ENCODE results near the gene JARID2. TPM values are rescaled to one million over a fixed set of nuclear protein-coding genes. Genes with fewer than 3 reads are reported as not detected.

The JARID2 gene
- total RNA-seq, 1 donor from 2014 or later: 5.0 TPM

DNA sequence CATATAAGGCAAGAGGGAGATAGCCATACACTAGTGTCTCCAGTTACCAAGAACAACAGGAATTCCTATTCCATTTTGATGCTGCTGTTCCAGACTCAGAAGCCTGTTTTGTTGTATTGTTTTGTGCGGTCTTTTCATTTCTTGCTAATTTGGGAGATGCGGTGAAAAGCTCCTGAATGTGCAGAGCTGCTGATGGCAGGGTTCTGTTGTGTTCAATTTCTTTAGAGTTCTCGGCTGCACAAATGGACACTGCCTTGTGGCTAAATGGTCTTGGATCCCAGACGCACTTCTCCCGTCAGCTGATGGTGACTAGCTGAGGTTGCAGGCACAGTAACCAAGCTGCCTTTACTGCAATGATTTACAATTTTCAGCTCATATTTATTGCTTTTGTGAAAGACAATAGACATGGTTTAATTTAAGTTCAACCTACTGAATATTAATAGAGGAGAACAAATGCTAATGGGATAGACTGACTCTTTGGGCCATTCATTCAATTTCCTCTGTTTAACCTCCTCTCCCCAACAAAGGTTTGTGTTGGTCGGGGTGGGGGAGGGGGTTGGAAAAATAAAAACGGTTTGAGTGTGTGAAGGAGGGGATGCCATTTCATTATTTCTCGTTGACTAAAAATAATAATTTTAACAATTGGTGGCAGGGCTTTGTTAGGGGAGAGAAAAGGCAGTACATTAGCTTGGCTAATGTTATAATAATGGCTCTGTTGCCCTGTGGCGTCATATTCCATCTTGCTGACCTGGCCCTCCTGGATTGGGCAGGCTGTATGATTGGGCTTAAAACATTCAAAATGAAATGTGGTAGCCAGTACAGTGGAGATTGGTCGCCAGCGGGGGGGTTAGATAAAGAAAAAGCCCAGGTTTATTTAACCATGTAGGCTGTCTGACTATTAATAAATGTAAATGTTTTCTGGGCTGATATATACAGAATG is 159.5 kb downstream of the JARID2 start:
- intact Hi-C loops (cut with DNase I): no loop called here

DNA sequence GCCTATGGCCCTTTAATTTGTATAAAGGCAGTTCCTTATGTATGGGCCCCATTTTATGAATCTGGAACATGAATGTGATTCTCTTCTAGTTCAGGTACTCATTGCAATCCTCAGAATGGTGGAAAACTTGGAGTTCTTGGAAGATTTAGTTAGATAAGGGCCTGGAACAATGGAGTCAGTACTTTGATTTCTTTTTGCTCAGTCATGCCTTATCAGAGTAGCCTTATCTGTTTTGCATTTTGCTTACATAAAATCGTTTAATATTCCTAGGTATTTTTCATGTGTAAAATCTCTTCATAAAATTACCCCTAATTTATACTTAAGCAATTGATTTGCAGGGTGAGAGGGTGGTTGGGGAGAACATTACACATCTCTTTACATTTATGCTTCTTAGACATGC is 160.6 kb downstream of the JARID2 start:
- Histone ChIP-seq H3K9me3 (no peaks in the 10 kb centered on the region), H3K27ac (no peak overlapping the region), H3K4me1 (peaks cover 2 to 4% of the 10 kb centered on the region in 2 donors), H3K36me3 (no peaks in the 10 kb centered on the region), H3K4me3 (no peak overlapping the region), H3K27me3 (no peaks in the 10 kb centered on the region)
- no peak for DNase-seq (ENCODE audit: low spot score in 2 of 2)
- intact Hi-C loops (cut with DNase I): no loop called here
- TF ChIP-seq, protein P1, sequence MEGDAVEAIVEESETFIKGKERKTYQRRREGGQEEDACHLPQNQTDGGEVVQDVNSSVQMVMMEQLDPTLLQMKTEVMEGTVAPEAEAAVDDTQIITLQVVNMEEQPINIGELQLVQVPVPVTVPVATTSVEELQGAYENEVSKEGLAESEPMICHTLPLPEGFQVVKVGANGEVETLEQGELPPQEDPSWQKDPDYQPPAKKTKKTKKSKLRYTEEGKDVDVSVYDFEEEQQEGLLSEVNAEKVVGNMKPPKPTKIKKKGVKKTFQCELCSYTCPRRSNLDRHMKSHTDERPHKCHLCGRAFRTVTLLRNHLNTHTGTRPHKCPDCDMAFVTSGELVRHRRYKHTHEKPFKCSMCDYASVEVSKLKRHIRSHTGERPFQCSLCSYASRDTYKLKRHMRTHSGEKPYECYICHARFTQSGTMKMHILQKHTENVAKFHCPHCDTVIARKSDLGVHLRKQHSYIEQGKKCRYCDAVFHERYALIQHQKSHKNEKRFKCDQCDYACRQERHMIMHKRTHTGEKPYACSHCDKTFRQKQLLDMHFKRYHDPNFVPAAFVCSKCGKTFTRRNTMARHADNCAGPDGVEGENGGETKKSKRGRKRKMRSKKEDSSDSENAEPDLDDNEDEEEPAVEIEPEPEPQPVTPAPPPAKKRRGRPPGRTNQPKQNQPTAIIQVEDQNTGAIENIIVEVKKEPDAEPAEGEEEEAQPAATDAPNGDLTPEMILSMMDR (IDR thresholded peaks at IDR 0.05): no peak

More for the DNA sequence above, 159.5 kb downstream of the JARID2 start:
- TF ChIP-seq, protein P1 (IDR thresholded peaks at IDR 0.05): no peak
- H3K4me3 ChIP-seq: no peak overlapping the region
- no peaks in the 10 kb centered on the region for H3K9me3 ChIP-seq
- no peaks in the 10 kb centered on the region for H3K36me3 ChIP-seq
- no peak for DNase-seq (ENCODE audit: low spot score in 2 of 2)
- no peak overlapping the region for H3K27ac ChIP-seq
- H3K27me3 ChIP-seq: no peaks in the 10 kb centered on the region
- peaks cover 3 to 13% of the 10 kb centered on the region in 2 donors for H3K4me1 ChIP-seq

DNA sequence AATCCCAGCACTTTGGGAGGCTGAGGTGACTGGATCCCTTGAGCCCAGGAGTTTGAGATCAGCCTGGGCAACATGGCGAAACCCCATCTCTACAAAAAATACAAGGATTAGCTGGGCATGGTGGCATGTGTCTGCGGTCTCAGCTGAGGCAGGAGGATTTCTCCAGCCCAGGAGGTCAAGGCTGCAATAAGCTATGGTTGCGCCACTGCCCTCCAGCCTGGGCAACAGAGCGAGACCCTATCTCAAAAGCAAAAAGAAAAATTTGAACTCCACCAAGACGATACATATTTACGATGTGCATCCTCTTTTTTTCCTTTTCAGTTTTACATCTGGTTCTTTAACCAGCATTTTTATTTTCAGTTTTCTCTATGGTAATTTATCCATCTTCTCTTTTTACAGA is 162.1 kb downstream of the JARID2 start:
- H3K4me3 ChIP-seq: no peak overlapping the region
- H3K27ac ChIP-seq: no peak overlapping the region
- H3K27me3 ChIP-seq: no peaks in the 10 kb centered on the region
- no peak for DNase-seq (ENCODE audit: low spot score in 2 of 2)
- H3K4me1 ChIP-seq: peaks cover 0 to 2% of the 10 kb centered on the region in 2 donors
- H3K36me3 ChIP-seq: no peaks in the 10 kb centered on the region
- intact Hi-C loops (cut with DNase I): no loop called here
- no peaks in the 10 kb centered on the region for H3K9me3 ChIP-seq
- TF ChIP-seq, protein P1 (IDR thresholded peaks at IDR 0.05): no peak

DNA sequence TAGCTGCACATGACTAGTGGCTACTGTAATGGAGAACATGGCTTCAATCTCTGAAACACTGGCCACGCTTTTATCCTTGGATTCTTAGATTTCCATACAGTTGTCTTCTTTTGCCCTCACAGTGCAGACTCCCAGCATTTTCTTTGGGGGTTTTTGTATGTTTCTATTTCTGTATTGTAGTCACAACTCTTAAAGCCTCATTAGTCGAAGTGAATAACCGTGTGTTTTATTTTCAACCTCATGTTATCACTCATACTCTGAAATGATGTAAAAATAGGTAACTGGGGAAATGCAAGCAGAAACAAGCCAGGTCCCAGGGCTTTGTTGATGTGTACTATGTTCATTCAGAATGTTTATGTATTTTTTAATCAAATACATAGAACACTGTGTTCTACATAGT is 162.9 kb downstream of the JARID2 start:
- TF ChIP-seq, protein P1 (IDR thresholded peaks at IDR 0.05): no peak
- H3K9me3 ChIP-seq: no peaks in the 10 kb centered on the region
- intact Hi-C loops (cut with DNase I): no loop called here

DNA sequence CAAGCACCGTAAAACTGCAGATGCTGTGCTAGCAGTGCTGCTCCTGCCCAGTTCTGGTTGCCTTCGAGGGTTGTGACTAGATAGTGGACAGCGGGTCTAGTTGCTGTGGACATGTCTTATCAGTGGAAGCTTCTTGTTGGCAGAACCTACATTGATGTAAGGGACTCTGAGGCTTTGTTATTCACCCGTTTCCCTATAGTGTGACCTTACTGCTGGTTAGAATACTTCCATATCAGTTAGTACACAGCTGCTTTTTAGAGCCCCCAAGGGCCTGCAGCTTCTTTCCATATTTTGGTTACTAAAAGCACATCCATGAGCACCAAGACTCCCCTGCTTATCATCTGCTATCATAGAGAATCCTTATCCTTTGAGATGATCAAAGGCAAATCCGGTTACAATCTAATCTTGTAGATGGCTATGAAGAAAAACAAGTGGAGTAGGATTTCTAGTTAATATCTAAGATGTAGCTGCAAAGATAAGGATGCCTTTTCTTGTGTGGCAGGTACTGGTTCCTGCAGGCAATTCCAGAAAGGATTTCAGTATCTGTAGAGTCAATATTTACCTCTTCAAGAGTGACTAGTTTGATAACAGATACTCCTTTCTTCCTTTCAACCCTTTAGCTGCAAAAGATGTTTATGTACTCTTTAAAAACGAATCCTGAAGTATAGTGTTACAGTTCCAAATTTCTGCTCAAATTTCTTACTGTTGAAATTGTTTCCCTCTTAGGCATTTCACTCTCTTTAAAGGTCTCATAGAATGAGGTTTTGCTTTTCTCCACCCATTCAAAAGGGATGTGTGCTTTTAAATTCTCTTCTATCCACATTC is 163.6 kb downstream of the JARID2 start:
- Histone ChIP-seq H3K27ac (no peak overlapping the region), H3K4me3 (no peak overlapping the region), H3K9me3 (no peaks in the 10 kb centered on the region), H3K36me3 (no peaks in the 10 kb centered on the region), H3K4me1 (peaks cover 0 to 4% of the 10 kb centered on the region in 2 donors), H3K27me3 (no peaks in the 10 kb centered on the region)
- no peak for DNase-seq (ENCODE audit: low spot score in 2 of 2)
- TF ChIP-seq, protein P1 (IDR thresholded peaks at IDR 0.05): no peak
- intact Hi-C loops (cut with DNase I): no loop called here

More for the DNA sequence above, 162.9 kb downstream of the JARID2 start:
- Histone ChIP-seq H3K4me3 (no peak overlapping the region), H3K36me3 (no peaks in the 10 kb centered on the region), H3K4me1 (peaks cover 2 to 4% of the 10 kb centered on the region in 2 donors), H3K27ac (no peak overlapping the region), H3K27me3 (no peaks in the 10 kb centered on the region)
- DNase-seq (ENCODE audit: low spot score in 2 of 2): no peak

All from ascending aorta (tissue), 2 donors.